ENCODE measurements around the gene TRMT1L.

The TRMT1L gene

GRCh38 chr1:185105121-185105520 lies 51.6 kb downstream of the TRMT1L start:
- Histone ChIP-seq H3K27me3 (no peaks in the 10 kb centered on the region), H3K36me3 (no peaks in the 10 kb centered on the region)
- TF ChIP-seq, protein P1, sequence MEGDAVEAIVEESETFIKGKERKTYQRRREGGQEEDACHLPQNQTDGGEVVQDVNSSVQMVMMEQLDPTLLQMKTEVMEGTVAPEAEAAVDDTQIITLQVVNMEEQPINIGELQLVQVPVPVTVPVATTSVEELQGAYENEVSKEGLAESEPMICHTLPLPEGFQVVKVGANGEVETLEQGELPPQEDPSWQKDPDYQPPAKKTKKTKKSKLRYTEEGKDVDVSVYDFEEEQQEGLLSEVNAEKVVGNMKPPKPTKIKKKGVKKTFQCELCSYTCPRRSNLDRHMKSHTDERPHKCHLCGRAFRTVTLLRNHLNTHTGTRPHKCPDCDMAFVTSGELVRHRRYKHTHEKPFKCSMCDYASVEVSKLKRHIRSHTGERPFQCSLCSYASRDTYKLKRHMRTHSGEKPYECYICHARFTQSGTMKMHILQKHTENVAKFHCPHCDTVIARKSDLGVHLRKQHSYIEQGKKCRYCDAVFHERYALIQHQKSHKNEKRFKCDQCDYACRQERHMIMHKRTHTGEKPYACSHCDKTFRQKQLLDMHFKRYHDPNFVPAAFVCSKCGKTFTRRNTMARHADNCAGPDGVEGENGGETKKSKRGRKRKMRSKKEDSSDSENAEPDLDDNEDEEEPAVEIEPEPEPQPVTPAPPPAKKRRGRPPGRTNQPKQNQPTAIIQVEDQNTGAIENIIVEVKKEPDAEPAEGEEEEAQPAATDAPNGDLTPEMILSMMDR (IDR thresholded peaks at IDR 0.05; ENCODE audit: low read depth, low read length): no peak

DNA sequence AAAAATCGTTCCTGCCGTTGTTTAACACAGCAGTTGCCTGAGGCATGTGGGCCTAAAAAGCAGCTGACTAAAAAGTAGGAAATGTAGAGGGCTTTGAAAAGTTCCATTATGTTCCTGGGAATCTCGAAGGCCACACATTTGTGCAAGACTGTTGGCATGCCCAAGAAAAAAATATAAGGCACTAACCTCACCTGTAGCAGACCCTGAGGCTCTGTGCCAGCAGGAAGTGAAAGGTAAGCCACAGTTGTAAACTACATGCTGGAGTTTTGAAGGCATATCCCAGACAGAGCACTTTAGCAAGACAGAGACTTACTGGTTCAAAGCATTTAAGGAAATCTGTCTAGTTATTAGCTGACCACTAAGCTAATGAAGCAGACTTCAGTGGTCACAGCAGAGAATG lies 52.7 kb downstream of the TRMT1L start:
- no peaks in the 10 kb centered on the region; the same call in 1 of the 2 replicates for H3K9me3 ChIP-seq
- H3K36me3 ChIP-seq: no peaks in the 10 kb centered on the region
- H3K4me1 ChIP-seq: no peaks in the 10 kb centered on the region
- TF ChIP-seq, protein P1 (IDR thresholded peaks at IDR 0.05; ENCODE audit: low read depth, low read length): no peak
- H3K27me3 ChIP-seq: no peaks in the 10 kb centered on the region
- no peak for DNase-seq
- no peak overlapping the region for H3K4me3 ChIP-seq (ENCODE audit: low read depth, low read length)

More at GRCh38 chr1:185105121-185105520, 51.6 kb downstream of the TRMT1L start:
- no peaks in the 10 kb centered on the region; the same call in 1 of the 2 replicates for H3K9me3 ChIP-seq
- no peak overlapping the region for H3K4me3 ChIP-seq (ENCODE audit: low read depth, low read length)
- no peaks in the 10 kb centered on the region for H3K4me1 ChIP-seq
- no peak for DNase-seq

- DNase-seq: no peak
- Histone ChIP-seq H3K4me1 (no peaks in the 10 kb centered on the region), H3K4me3 (ENCODE audit: low read depth, low read length) (no peak overlapping the region), H3K9me3 (no peaks in the 10 kb centered on the region), H3K36me3 (peaks cover 14% of the 10 kb centered on the region), H3K27me3 (no peaks in the 10 kb centered on the region)
- TF ChIP-seq, protein P1 (IDR thresholded peaks at IDR 0.05; ENCODE audit: low read depth, low read length): no peak
These were observed 60.2 kb downstream of the TRMT1L start for GRCh38 chr1:185096531-185096930.

- Histone ChIP-seq H3K4me3 (ENCODE audit: low read depth, low read length) (no peak overlapping the region), H3K4me1 (no peaks in the 10 kb centered on the region), H3K9me3 (no peaks in the 10 kb centered on the region), H3K27me3 (no peaks in the 10 kb centered on the region), H3K36me3 (peaks cover 14% of the 10 kb centered on the region)
- no peak for DNase-seq
- TF ChIP-seq, protein P1 (IDR thresholded peaks at IDR 0.05; ENCODE audit: low read depth, low read length): no peak
These were observed 62.0 kb downstream of the TRMT1L start for GRCh38 chr1:185094761-185095160.

DNA sequence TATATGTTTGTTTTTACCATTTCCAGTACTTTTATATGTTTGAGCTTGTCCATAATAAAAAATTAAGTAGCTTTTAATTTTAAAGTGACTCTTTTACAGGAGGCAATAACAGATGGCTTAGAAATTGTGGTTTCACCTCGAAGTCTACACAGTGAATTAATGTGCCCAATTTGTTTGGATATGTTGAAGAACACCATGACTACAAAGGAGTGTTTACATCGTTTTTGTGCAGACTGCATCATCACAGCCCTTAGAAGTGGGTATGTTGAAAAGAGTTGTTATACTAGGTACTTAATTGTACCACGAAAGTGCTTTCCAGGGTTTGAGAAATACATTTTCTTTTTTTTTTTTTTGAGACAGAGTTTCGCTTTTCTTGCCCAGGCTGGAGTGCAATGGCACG lies 65.3 kb downstream of the TRMT1L start:
- no peaks in the 10 kb centered on the region for H3K27me3 ChIP-seq
- no peaks in the 10 kb centered on the region for H3K4me1 ChIP-seq
- H3K36me3 ChIP-seq: peaks cover 15% of the 10 kb centered on the region
- TF ChIP-seq, protein P1 (IDR thresholded peaks at IDR 0.05; ENCODE audit: low read depth, low read length): no peak
- DNase-seq: no peak
- no peak overlapping the region for H3K4me3 ChIP-seq (ENCODE audit: low read depth, low read length)
- H3K9me3 ChIP-seq: no peaks in the 10 kb centered on the region

- DNase-seq: no peak
- peaks cover 10% of the 10 kb centered on the region for H3K36me3 ChIP-seq
- H3K4me1 ChIP-seq: no peaks in the 10 kb centered on the region
- H3K27me3 ChIP-seq: no peaks in the 10 kb centered on the region
- H3K9me3 ChIP-seq: no peaks in the 10 kb centered on the region
- no peak overlapping the region for H3K4me3 ChIP-seq (ENCODE audit: low read depth, low read length)
- TF ChIP-seq, protein P1 (IDR thresholded peaks at IDR 0.05; ENCODE audit: low read depth, low read length): no peak
These were observed 69.0 kb downstream of the TRMT1L start for GRCh38 chr1:185087746-185088145.
